ENCODE results near the gene SCD5.

Gene SCD5

GRCh38 chr4:82691431-82691830, 107.2 kb downstream of the SCD5 start:
- DNase-seq (ENCODE audit: low spot score) = no peak

- DNase-seq (ENCODE audit: low spot score) = no peak
These were observed 110.4 kb downstream of the SCD5 start for GRCh38 chr4:82688091-82688795.

- no peak for DNase-seq (ENCODE audit: low spot score)
These were observed 111.1 kb downstream of the SCD5 start for GRCh38 chr4:82687531-82687930.

GRCh38 chr4:82681754-82682153, 116.8 kb downstream of the SCD5 start:
- DNase-seq (ENCODE audit: low spot score) = no peak

- DNase-seq (ENCODE audit: low spot score) = no peak
These were observed 117.8 kb downstream of the SCD5 start for GRCh38 chr4:82680834-82681233.

GRCh38 chr4:82679531-82679930, 119.1 kb downstream of the SCD5 start:
- DNase-seq (ENCODE audit: low spot score) = no peak

GRCh38 chr4:82678051-82678450, 120.5 kb downstream of the SCD5 start:
- DNase-seq (ENCODE audit: low spot score) = no peak

- DNase-seq (ENCODE audit: low spot score) = no peak
These were observed 121.3 kb downstream of the SCD5 start for GRCh38 chr4:82677327-82677726.

- DNase-seq (ENCODE audit: low spot score) = no peak
These were observed 130.7 kb downstream of the SCD5 start for GRCh38 chr4:82667761-82668480.

GRCh38 chr4:82666970-82667665, 131.5 kb downstream of the SCD5 start:
- DNase-seq (ENCODE audit: low spot score) = no peak

GRCh38 chr4:82661181-82661992, 137.2 kb downstream of the SCD5 start:
- DNase-seq (ENCODE audit: low spot score) = no peak

- DNase-seq (ENCODE audit: low spot score) = no peak
These were observed 146.5 kb downstream of the SCD5 start for GRCh38 chr4:82652062-82652461.

GRCh38 chr4:82650868-82651267, 147.7 kb downstream of the SCD5 start:
- DNase-seq (ENCODE audit: low spot score) = no peak

GRCh38 chr4:82648356-82648755, 150.2 kb downstream of the SCD5 start:
- DNase-seq (ENCODE audit: low spot score) = no peak

- DNase-seq (ENCODE audit: low spot score) = no peak
These were observed 152.5 kb downstream of the SCD5 start for GRCh38 chr4:82645936-82646565.

GRCh38 chr4:82644734-82645126, 153.9 kb downstream of the SCD5 start:
- no peak for DNase-seq (ENCODE audit: low spot score)

GRCh38 chr4:82643994-82644733, 154.4 kb downstream of the SCD5 start:
- DNase-seq (ENCODE audit: low spot score) = no peak

- no peak for DNase-seq (ENCODE audit: low spot score)
These were observed 156.3 kb downstream of the SCD5 start for GRCh38 chr4:82642331-82642730.

GRCh38 chr4:82640540-82640939, 158.1 kb downstream of the SCD5 start:
- DNase-seq (ENCODE audit: low spot score) = no peak

GRCh38 chr4:82639971-82640370, 158.6 kb downstream of the SCD5 start:
- DNase-seq (ENCODE audit: low spot score) = no peak

GRCh38 chr4:82638479-82638878, 160.1 kb downstream of the SCD5 start:
- no peak for DNase-seq (ENCODE audit: low spot score)
